Midbrain (tissue), 1 donor: ENCODE results near the gene EPSTI1.

Experiments used
- DNase-seq: peaks from one replicate; lab custom pipeline; 2025; lab: John Stamatoyannopoulos, UW

Gene EPSTI1

GRCh38 chr13:42971691-42972347 lies 20.2 kb downstream of the EPSTI1 start:
- no peak for DNase-seq

GRCh38 chr13:42970824-42971690 lies 21.0 kb downstream of the EPSTI1 start:
- peak; percentile 36 for DNase-seq

- peak; percentile 74 for DNase-seq
Measured at GRCh38 chr13:42969565-42970172, 22.4 kb downstream of the EPSTI1 start.

- DNase-seq: no peak
Measured at GRCh38 chr13:42968906-42969305, 23.1 kb downstream of the EPSTI1 start.

- DNase-seq: no peak
Measured at GRCh38 chr13:42967660-42968059, 24.4 kb downstream of the EPSTI1 start.

GRCh38 chr13:42965281-42965680 lies 26.8 kb downstream of the EPSTI1 start:
- DNase-seq: no peak

- no peak for DNase-seq
Measured at GRCh38 chr13:42964761-42965161, 27.3 kb downstream of the EPSTI1 start.

GRCh38 chr13:42959615-42960014 lies 32.4 kb downstream of the EPSTI1 start:
- DNase-seq: no peak

DNA sequence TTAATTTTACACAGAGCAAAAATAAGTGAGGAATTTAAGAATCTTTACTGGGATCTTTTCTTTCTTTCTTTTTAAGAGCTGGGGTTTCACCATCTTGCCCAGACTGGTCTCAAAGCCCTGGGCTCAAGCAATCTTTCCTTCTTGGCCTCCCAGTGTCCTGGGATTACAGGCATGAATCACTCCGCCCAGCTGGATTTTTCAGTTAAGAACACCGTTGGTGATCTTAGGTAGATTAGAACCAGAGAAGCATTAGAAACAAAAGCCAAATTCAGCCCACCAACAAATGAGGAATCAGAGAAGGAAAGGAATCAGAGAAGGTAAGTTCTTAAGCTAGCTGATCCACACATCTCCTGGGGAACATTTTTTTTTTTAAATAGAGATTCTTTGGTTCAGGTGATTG lies 34.2 kb downstream of the EPSTI1 start:
- DNase-seq: no peak

DNA sequence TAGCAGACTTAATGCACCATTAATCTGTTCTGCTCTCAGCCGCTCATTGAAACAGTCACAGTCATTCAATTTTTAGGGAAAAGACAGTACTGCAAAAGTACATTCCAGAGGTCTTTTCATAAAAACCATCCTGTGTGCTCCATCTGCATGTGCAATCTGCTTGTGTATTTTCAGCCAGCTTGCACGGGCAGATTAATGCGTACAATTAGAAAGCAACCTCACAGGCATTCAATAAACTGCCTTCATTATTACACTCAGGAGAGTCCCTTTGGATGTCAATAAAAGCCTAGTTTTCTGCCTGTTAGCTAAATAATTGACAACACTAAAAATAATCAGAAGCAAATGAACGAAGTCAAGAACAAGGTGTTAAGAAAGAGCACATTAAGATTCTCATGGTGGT lies 41.9 kb downstream of the EPSTI1 start:
- DNase-seq: no peak

DNA sequence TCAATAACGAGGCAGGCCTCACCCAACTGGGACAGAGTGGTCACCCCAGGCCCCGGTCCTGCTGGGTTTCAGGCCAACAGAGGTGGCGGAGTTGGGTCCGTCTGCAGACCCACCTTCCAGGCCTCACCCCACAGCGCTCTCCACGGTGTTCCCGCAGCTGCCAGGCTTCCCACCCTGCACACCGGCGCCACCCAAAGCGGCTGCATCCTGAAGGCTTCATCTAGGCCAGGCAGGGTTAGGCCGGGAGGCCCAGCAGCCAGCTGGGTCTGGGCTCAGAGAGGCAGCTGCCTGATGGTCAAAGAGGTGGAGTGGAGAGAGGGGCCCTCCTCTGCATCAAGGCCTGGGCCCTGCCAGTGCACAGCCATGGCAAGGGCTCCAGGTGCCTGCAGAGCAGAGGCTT lies 44.1 kb downstream of the EPSTI1 start:
- no peak for DNase-seq

DNA sequence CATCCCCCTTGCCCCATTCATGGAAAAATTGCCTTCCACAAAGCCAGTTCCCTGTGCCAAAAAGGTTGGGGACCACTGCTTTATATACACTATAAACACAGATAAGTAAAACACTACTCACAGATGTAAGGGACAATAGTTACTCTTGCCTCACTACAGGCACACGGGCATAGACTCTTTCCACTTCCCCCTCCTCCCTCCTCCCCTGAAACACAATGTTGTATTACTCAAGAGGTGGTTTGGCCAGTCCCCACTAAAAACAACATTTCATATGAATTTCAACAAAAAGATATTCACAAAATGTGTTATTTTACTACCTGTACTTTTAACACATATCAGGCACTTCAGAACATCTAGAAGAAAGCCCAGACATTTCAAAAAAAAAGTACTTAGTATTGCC lies 45.1 kb downstream of the EPSTI1 start:
- DNase-seq: no peak

DNA sequence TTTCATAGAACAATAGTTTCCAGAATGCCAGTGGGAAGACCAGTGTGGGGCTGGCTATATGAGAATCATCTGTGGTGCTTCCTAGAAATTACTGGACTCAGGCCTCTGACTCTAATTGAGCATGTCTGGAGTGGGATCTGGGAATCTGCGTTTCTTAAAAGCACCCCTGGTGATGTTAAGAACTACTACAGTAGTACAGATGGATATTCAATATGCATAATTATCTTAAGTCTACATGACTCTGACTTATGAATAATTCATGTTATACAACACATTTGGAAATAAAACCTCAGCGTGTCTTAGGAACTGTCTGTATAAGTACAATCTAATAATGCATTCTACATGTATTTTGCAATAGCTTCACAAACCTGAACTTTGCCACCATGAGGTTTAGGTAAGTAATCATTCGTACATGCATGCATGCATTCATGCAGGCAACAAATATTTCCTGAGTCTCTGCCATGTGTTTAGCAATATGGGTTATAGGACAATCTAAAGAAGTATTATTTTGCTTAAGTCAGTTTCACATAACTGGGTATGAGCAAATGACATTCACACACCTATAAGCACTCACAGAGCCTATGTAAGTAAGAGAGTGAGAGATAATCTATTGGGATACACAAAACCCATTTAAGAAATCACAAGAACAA lies 62.0 kb downstream of the EPSTI1 start:
- DNase-seq: no peak

GRCh38 chr13:42926555-42926954 lies 65.5 kb downstream of the EPSTI1 start:
- DNase-seq: no peak

GRCh38 chr13:42926043-42926442 lies 66.0 kb downstream of the EPSTI1 start:
- DNase-seq: no peak

DNA sequence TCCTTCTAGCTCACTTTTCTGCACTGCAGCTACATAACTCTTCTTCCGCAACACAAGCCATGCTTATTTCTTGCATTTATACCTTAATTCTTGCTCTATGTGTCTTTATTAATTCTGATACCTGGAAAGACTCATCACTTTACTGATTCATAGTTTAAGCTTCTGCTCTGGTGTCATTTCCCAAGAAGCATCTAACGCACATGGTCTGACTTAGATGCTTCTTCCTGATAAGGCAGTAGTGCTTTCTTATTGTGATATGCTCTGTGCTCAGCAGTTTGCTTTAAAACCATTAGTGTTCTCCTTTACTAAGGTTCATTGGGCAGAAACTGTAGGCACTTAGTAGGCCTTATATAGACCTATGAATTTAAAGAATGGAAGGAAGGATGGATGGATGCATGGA lies 66.4 kb downstream of the EPSTI1 start:
- DNase-seq: no peak

DNA sequence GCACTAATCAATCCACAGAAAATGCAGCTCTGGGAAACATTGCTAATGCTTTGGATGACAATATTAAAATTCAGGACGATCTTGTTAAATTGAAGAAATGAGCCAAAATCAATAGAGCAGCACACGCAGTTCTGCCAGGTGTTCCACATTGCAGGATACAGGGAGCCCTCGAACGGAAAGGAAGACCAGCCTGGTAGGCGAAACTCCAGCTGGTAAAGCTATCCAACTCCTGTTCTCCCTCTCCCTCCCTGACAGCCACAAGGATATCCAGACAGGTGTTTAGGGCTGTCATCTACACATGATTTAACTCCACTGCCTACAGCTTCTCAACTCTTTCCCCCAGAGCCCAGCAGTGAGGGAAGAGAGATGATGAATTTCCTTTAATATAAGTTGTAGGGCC lies 67.7 kb downstream of the EPSTI1 start:
- no peak for DNase-seq

DNA sequence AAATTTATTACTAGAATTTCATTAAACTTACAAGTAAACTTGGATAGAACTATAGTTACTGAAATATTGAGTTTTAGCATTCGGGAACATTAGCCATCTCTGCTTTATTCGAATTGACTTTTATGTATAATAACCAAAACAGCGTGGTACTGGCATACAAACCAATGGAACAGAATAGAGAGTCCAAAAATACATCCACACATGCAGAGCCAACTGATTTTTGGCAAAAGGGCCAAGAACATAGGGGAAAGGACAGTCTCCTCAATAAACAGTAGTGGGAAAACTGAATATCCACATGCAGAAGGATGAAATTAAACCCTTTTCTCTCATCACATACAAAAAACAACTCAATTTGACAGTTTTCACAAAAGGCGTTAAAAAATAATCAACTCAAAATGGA lies 84.3 kb downstream of the EPSTI1 start:
- DNase-seq: no peak

GRCh38 chr13:42906257-42906656 lies 85.8 kb downstream of the EPSTI1 start:
- DNase-seq: no peak

DNA sequence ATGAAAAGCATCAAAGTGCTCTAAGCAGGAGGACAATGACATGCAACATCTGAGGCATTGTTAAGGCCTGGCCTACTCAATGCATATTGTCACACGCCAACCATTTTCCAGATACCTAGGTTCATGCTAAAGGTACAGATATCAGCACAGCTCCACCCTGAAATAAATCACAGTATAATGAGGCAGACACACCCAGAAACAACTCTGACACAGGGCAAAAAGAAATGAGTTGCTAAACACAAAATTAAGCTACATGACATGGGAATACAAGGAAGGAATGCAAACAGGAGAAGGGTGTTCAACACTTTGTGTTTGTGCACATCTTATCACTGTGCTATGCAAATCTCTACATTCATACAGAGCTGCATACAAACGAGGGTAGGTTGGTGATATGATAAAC lies 86.5 kb downstream of the EPSTI1 start:
- no peak for DNase-seq

DNA sequence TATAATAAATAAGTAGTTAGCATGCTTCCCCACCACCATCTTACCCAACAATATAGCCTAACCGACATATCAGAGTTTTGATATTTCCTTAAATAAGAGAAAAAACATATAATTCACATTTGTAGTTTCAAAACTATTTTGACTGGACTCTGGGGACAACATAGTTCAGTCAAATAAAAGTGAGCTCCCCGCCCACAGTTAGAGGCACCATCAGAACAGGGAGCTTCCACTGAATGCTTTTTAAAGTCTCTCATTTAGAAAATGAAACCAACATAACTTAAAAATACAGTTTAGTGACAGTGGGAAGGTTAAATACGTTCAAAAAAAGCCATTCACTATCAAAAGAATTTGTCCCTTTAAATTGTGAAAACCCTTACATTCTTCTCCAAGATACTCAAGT lies 92.8 kb downstream of the EPSTI1 start:
- no peak for DNase-seq

DNA sequence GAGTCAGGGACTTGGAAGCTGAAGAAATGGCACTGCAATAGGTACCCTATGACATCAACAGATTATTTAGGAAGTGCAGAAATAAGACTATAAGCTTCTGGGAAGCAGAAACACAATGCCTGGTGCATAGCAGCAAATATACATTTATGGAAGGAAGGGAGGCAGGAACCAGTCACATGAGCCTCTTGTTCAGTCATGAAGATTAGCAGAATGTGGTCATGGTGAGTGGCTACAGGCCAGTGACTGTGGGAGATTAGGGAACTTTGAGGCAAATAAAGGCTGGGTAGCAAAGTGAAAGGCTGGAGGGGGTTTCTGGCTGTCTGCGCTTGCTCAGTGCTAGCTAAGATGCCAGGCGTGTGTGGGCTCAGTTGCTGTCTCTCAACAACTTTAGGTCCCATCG lies 96.3 kb downstream of the EPSTI1 start:
- no peak for DNase-seq
